Calu3 (cell line): Measurements from ENCODE around the gene LDLRAD4. TPM values are rescaled to one million over a fixed set of nuclear protein-coding genes. Genes with fewer than 3 reads are reported as not detected.

Experiments used
- BruUV-seq: library from RNA; stranded (reverse); fragments of 400-500 nt; replicated peaks from 2 replicates; lab custom pipeline; 2021; lab: Mats Ljungman, UMichigan
- CTCF ChIA-PET: fragments of 300-600 bp; sonication (Branson Sonifier 250); formaldehyde crosslinking; loops from one replicate; lab custom pipeline; 2022; ENCODE audit warnings: antibody characterized with exemption; lab: Charles Lee
- DNase-seq: peaks from one replicate; pipeline ENCODE4 v3.0.0; 2022
- H3K27ac Mint-ChIP-seq: one replicate; pipeline ENCODE4 v1.8.0; 2022; ENCODE audit warnings: mixed read lengths; ENCODE audit not compliant: unreplicated experiment
- H3K27me3 Mint-ChIP-seq: one replicate; pipeline ENCODE4 v1.8.0; 2022; ENCODE audit warnings: mixed read lengths; ENCODE audit not compliant: unreplicated experiment
- H3K36me3 Mint-ChIP-seq: one replicate; pipeline ENCODE4 v1.8.0; 2022; ENCODE audit warnings: mild to moderate bottlenecking, moderate library complexity, mixed read lengths; ENCODE audit not compliant: insufficient read depth, unreplicated experiment
- H3K4me1 Mint-ChIP-seq: one replicate; pipeline ENCODE4 v1.8.0; 2022; ENCODE audit warnings: mild to moderate bottlenecking, low read depth, mixed read lengths; ENCODE audit not compliant: unreplicated experiment
- H3K4me3 Mint-ChIP-seq: one replicate; pipeline ENCODE4 v1.8.0; 2022; ENCODE audit warnings: mild to moderate bottlenecking, low read depth, moderate library complexity, mixed read lengths; ENCODE audit not compliant: unreplicated experiment
- H3K9me3 Mint-ChIP-seq: one replicate; pipeline ENCODE4 v1.8.0; 2022; ENCODE audit warnings: low read depth, mixed read lengths; ENCODE audit not compliant: unreplicated experiment
- CTCF ChIP-seq: fragments of 200-600 bp; IDR thresholded peaks from one replicate; pipeline ENCODE4 v1.8.0; 2022; ENCODE audit warnings: antibody characterized with exemption; ENCODE audit not compliant: unreplicated experiment
- intact Hi-C: fragments of 100-400 bp; cut with micrococcal nuclease; formaldehyde crosslinking; loops from one replicate; pipeline ENCODE4 v1.10.0; 2022; ENCODE audit not compliant: unreplicated experiment
- total RNA-seq: library from RNA; stranded (reverse); gene quantifications from 2 replicates; pipeline ENCODE4 v1.2.3, GENCODE V29; 2022

The LDLRAD4 gene
- total RNA-seq, 1 experiment from 2014 or later = 0.50 TPM

GRCh38 chr18:13254971-13255927, 36.7 kb downstream of the LDLRAD4 start:
- Mint-ChIP-seq H3K9me3 (no peaks in the 10 kb centered on the region), H3K36me3 (no peaks in the 10 kb centered on the region), H3K27me3 (peaks cover 85% of the 10 kb centered on the region), H3K27ac (no peak overlapping the region), H3K4me3 (no peak overlapping the region), H3K4me1 (peaks cover 2% of the 10 kb centered on the region)
- intact Hi-C loops = no loop called here
- BruUV-seq = no TSS peak
- CTCF ChIA-PET = no interaction called here
- DNase-seq = no peak
- TF ChIP-seq CTCF = no peak

GRCh38 chr18:13256444-13257305, 38.1 kb downstream of the LDLRAD4 start:
- CTCF ChIA-PET = no interaction called here
- TF ChIP-seq CTCF = no peak
- Mint-ChIP-seq H3K27ac (no peak overlapping the region), H3K27me3 (peaks cover 85% of the 10 kb centered on the region), H3K4me1 (peaks cover 9% of the 10 kb centered on the region), H3K4me3 (no peak overlapping the region), H3K9me3 (no peaks in the 10 kb centered on the region), H3K36me3 (no peaks in the 10 kb centered on the region)
- DNase-seq = no peak
- BruUV-seq = no TSS peak
- intact Hi-C loops = no loop called here

- no TSS peak for BruUV-seq
- DNase-seq = no peak
- TF ChIP-seq CTCF = no peak
- Mint-ChIP-seq H3K4me3 (no peak overlapping the region), H3K9me3 (no peaks in the 10 kb centered on the region), H3K36me3 (no peaks in the 10 kb centered on the region), H3K27ac (no peak overlapping the region), H3K27me3 (peaks cover 88% of the 10 kb centered on the region), H3K4me1 (peaks cover 9% of the 10 kb centered on the region)
- intact Hi-C loops = no loop called here
- CTCF ChIA-PET = no interaction called here
Measured at GRCh38 chr18:13257361-13257980, 38.9 kb downstream of the LDLRAD4 start.

GRCh38 chr18:13258921-13259320, 40.4 kb downstream of the LDLRAD4 start:
- TF ChIP-seq CTCF = no peak
- peaks cover 73% of the 10 kb centered on the region for H3K27me3 Mint-ChIP-seq
- intact Hi-C loops = no loop called here
- peaks cover 9% of the 10 kb centered on the region for H3K4me1 Mint-ChIP-seq
- no peak for DNase-seq
- H3K27ac Mint-ChIP-seq = no peak overlapping the region
- H3K4me3 Mint-ChIP-seq = no peak overlapping the region
- no peaks in the 10 kb centered on the region for H3K36me3 Mint-ChIP-seq
- no TSS peak for BruUV-seq
- CTCF ChIA-PET = no interaction called here
- no peaks in the 10 kb centered on the region for H3K9me3 Mint-ChIP-seq
